Adipocyte (in vitro differentiated cells): Measurements from ENCODE around the gene MISFA.
"Not testable (repeated sequence)": the region's sequence is repeated elsewhere in the genome, so short reads cannot be mapped to it uniquely, and the experiment has no call there.

Experiments
- DNase-seq: peaks from one replicate; pipeline ENCODE4 v3.0.0-alpha.2; 2015; ENCODE audit warnings: low read depth
- H3K27me3 ChIP-seq: replicated peaks from 2 replicates; pipeline ENCODE4 v1.7.0; 2013; ENCODE audit warnings: mild to moderate bottlenecking, low read length, moderate library complexity; ENCODE audit not compliant: control insufficient read depth, insufficient read depth
- H3K36me3 ChIP-seq: 2 replicates; pipeline ENCODE4 v1.7.0; 2013; ENCODE audit warnings: low read length, mild to moderate bottlenecking, moderate library complexity; ENCODE audit not compliant: control insufficient read depth, insufficient read depth, severe bottlenecking
- H3K4me1 ChIP-seq: 2 replicates; pipeline ENCODE4 v1.7.0; 2013; ENCODE audit warnings: mild to moderate bottlenecking, low read length, moderate library complexity; ENCODE audit not compliant: control insufficient read depth, insufficient read depth
- H3K4me3 ChIP-seq: 2 replicates; pipeline ENCODE4 v1.7.0; 2013; ENCODE audit warnings: mild to moderate bottlenecking, low read length, moderate library complexity
- H3K9ac ChIP-seq: 2 replicates; pipeline ENCODE4 v1.7.0; 2013; ENCODE audit warnings: mild to moderate bottlenecking, low read length, moderate library complexity
- H3K9me3 ChIP-seq: 2 replicates; pipeline ENCODE4 v1.7.0; 2013; ENCODE audit warnings: mild to moderate bottlenecking, low read length, moderate library complexity; ENCODE audit not compliant: control insufficient read depth

MISFA gene

DNA sequence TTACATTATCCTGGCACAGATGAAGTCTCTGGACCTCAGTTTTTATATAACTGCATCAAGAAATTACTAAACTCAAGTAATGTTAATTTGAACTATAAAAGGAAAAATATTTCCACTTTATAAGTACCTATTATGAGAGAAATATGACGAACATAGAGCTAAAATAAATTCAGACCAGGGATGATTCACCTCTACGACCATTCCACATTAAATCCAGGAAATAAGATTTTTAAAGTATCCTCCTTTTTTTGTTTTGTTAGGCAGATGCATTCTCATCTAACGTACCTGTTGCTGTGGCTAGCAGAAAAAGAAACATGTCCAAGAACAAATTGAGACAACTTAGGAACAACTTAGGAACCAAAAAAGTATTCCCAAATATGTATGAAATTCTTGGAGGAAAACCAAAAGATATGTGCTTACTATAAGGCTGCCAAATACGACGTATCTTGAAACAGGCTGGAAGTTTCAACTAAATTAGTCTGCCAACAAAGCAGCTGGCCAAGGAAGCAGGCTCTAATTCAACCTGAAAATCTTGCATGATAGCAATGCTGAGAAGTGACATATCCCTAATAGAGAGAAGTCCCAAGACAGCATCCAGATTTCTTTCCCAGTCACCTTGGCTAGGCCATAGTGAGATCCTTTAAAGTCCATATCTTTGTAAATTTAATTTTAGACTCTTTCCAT lies 18.9 kb downstream of the MISFA start:
- peaks cover 27% of the 10 kb centered on the region for H3K4me1 ChIP-seq
- peak overlapping the region; percentile 7 for H3K4me3 ChIP-seq
- no peaks in the 10 kb centered on the region for H3K9me3 ChIP-seq
- peak; percentile 66 for DNase-seq
- no peaks in the 10 kb centered on the region for H3K27me3 ChIP-seq
- H3K9ac ChIP-seq, result peak overlapping the region; percentile 48
- peaks cover 29% of the 10 kb centered on the region for H3K36me3 ChIP-seq

DNA sequence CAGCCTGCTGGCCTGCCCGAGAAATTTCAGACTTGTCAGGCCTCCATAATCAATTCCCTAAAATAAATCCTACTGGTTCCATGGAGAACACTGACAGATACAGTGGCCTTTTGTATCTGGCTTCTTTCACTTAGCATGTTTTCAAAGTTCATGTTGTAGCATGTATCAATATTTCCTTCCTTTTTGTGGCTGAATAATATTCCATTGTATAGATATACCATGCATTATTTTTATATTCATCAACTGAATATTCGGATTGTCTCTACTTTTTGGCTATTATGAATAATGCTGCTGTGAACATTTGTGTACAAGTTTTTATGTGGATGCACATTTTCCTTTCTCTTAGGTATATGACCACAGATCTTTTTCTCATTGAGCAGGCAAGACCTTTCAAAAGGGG lies 24.1 kb downstream of the MISFA start:
- Histone ChIP-seq H3K9me3 (no peaks in the 10 kb centered on the region), H3K4me3 (no peak overlapping the region), H3K27me3 (no peaks in the 10 kb centered on the region), H3K36me3 (no peaks in the 10 kb centered on the region), H3K4me1 (peaks cover 6% of the 10 kb centered on the region), H3K9ac (no peak overlapping the region)
- no peak for DNase-seq

DNA sequence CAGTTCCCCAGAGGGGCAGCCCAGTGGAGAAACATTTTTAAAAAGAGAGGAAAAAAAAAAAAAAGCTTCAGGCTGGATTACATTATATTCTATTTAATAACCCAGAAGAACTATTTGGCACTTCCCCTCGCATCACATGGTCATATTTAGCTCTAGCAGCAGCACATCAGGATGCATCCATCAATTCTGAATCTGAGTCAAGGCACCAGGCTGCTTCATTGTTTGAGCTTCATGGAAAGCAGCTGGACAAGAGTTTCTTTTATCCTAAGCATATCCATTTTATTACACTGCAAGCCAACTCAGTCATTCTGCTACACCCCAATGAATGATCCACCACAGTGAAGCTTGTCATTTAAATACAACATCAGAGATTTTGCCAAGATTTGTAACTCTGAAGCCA lies 24.6 kb downstream of the MISFA start:
- H3K9me3 ChIP-seq, result no peaks in the 10 kb centered on the region
- no peak overlapping the region for H3K9ac ChIP-seq
- H3K27me3 ChIP-seq, result no peaks in the 10 kb centered on the region
- H3K36me3 ChIP-seq, result no peaks in the 10 kb centered on the region
- DNase-seq, result no peak
- peaks cover 4% of the 10 kb centered on the region for H3K4me1 ChIP-seq
- H3K4me3 ChIP-seq, result no peak overlapping the region

DNA sequence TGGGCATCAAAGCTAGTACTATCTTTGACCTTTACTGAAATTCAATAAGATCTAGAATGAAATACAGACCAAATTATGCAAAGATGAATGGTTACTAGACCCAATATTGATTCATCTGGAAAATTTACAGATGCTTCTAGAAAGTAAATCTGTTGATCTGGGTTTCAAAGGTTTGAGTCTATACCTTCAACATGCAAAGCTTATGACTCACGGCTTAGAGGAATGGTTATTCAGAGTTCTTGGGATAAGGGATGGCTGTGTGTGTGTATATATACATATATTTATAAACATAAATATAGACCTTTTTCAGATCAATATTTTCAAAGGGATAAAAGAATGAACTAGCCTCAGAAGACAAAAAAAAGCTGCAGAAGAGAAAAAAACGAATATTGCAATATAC lies 33.3 kb downstream of the MISFA start:
- Histone ChIP-seq H3K4me3 (peak overlapping the region; percentile 99), H3K36me3 (no peaks in the 10 kb centered on the region)

DNA sequence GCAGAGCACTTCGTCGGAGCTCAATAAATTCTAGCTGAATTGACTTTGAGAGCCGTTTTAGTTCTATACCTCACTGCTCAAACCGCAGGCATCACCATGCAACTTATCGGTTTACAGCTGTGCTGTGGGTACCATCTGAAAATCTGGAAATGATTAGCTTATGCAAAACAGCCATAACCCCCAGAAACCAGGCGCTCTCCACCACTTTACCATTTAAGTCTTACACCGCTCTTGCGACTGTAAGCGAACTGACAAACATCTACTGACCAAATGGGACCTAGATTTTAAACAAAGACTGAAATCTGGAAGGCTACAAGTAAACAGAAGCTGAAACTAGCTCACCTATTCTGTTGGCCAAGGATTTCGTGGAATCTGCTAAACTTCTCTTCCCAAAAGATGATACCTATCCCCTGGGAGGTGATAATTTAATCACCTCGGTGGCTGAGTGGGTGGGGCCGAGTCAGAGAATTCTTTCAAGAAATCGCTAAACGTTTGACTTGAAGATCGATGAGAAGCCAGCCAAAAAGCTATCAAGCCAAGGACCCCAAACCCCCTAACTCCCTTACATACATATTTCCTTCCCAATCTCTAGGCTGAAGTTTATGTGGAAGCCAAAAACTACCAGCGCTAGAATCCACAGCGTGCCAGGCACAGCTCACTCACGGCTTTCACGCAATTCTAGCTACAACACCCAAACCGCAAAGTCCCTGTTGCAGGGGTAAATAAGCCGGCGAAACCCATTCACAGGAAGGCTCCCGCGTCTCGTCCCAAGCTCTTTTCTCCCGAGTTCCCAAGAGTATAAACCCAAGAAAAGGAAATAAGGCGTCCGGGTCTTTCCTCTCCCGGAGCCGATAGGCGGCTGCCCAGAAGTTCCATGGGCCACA lies 33.9 kb downstream of the MISFA start:
- peak overlapping the region; percentile 99 for H3K4me3 ChIP-seq
- H3K4me1 ChIP-seq, result peaks cover 26% of the 10 kb centered on the region
- H3K9ac ChIP-seq, result peak overlapping the region; percentile 97
- no peaks in the 10 kb centered on the region for H3K27me3 ChIP-seq
- no peaks in the 10 kb centered on the region for H3K9me3 ChIP-seq
- DNase-seq, result peak; percentile 79
- no peaks in the 10 kb centered on the region for H3K36me3 ChIP-seq

More for the DNA sequence above, 33.3 kb downstream of the MISFA start:
- peak overlapping the region; percentile 97 for H3K9ac ChIP-seq
- peaks cover 26% of the 10 kb centered on the region for H3K4me1 ChIP-seq
- no peaks in the 10 kb centered on the region for H3K27me3 ChIP-seq
- peak; percentile 28 for DNase-seq
- no peaks in the 10 kb centered on the region for H3K9me3 ChIP-seq

DNA sequence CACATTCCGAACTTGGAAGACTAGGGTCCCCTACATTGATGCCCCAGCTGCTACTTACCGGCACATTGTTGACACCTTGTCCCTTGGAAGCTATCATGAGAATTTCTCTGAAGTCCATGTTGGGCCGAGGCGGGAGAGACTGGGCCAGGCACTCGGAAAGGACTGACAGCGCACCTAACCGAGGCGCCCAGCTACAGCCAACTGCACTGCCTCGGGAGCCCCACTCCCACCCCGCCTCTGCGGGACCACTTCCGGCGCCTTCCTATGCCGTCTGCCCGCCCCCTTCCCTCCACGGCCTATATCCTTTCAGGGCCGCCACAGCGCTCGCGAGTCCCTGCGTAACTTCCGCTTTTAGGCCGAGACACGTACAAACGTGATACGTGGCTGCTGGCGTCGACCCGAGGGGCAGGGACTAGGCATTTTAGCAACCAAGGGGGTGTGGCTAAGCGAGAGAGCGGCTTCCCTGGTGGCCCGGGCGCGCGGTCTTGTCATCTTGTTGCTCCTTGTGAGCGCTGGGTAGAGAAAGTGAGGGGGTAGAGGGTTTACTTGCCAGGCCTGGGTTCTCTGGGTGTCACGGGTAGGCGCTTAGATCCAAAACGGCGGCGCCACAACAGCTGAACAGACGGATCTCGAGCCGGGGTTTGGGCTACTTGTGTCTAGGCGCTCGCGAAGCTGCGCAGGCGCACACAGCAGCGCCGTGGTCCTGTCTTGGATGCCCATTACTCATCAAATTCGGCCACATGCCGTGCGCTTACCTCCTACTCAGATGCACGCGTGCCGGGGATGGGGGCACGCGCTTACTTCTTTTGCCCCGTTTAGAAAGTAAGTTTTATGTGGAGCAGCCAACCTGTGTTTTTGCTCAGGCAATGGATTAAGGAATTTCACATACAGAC lies 34.8 kb downstream of the MISFA start, which contains the start of gene SPTY2D1:
Gene SPTY2D1 (minus strand): TSS at position 203 of the 893 bp plus-strand sequence. CDS start 85 bp downstream, at position 118.
- no peaks in the 10 kb centered on the region for H3K36me3 ChIP-seq
- no peaks in the 10 kb centered on the region for H3K27me3 ChIP-seq
- peak; percentile 100 for DNase-seq
- peaks cover 21% of the 10 kb centered on the region for H3K4me1 ChIP-seq
- H3K9me3 ChIP-seq, result no peaks in the 10 kb centered on the region
- peak within 1 kb of the TSS; percentile 97 for H3K9ac ChIP-seq
- peak within 1 kb of the TSS; percentile 99 for H3K4me3 ChIP-seq

DNA sequence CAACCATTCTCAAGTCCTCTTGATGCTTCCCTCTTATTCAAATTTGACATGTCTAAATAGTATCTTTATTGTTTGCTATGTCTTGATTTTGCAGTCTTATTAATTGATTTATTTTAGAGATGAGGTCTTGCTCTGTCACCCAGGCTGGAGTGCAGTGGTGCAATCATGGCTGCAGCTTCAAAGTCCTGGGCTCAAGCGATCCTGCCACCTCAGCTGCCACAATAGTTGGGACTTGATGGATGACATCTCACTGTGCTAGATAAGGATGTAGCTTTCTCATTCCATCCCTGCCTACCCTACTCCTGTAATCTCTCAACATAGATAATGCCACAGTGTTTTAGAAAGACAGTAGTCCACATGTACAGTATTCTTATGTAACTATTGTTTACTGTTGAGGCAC lies 42.1 kb downstream of the MISFA start:
- no peaks in the 10 kb centered on the region for H3K36me3 ChIP-seq
- no peak overlapping the region for H3K9ac ChIP-seq
- no peaks in the 10 kb centered on the region for H3K4me1 ChIP-seq
- no peak overlapping the region for H3K4me3 ChIP-seq
- no peak for DNase-seq
- H3K9me3 ChIP-seq, result no peaks in the 10 kb centered on the region
- peaks cover 2% of the 10 kb centered on the region for H3K27me3 ChIP-seq

DNA sequence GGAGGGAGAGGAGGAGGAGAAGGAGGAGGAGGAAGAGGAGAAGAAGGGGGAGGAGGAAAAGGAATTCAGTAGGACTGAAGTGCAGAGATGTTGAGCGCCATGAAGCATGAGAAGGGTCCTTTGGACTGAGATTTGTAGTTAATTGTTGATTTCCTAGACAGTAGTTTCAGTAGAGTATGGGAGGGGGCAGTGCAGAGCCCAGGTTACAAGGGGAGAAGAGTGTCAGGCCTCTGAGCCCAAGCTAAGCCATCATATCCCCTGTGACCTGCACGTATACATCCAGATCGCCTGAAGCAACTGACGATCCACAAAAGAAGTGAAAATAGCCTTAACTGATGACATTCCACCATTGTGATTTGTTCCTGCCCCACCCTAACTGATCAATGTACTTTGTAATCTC lies 43.4 kb downstream of the MISFA start:
- H3K27me3 ChIP-seq, DNase-seq, H3K36me3 ChIP-seq, H3K9me3 ChIP-seq, H3K4me1 ChIP-seq, H3K9ac ChIP-seq, H3K4me3 ChIP-seq: not testable (repeated sequence)

DNA sequence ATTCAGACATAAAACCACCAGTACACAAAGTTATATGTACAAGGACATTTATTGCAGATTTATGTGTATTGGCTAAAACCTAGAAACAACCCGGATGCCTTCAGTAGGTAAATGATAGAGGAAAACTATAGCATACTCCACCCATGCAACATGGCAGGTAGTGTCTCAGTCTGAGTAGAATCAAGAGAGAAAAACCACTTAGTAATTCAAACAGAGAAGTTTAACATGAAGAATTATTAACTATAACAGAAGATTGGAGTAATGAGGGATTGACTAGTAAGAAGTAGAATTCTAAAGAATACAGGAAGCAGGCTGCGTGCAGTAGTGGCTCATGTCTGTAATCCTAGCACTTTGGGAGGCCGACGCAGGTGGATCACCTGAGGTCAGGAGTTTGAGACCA lies 50.8 kb downstream of the MISFA start:
- H3K9ac ChIP-seq, result no peak overlapping the region
- DNase-seq, result no peak
- H3K27me3 ChIP-seq, result no peaks in the 10 kb centered on the region
- H3K4me1 ChIP-seq, result no peaks in the 10 kb centered on the region
- H3K4me3 ChIP-seq, result no peak overlapping the region
- H3K36me3 ChIP-seq, result no peaks in the 10 kb centered on the region
- H3K9me3 ChIP-seq, result no peaks in the 10 kb centered on the region

DNA sequence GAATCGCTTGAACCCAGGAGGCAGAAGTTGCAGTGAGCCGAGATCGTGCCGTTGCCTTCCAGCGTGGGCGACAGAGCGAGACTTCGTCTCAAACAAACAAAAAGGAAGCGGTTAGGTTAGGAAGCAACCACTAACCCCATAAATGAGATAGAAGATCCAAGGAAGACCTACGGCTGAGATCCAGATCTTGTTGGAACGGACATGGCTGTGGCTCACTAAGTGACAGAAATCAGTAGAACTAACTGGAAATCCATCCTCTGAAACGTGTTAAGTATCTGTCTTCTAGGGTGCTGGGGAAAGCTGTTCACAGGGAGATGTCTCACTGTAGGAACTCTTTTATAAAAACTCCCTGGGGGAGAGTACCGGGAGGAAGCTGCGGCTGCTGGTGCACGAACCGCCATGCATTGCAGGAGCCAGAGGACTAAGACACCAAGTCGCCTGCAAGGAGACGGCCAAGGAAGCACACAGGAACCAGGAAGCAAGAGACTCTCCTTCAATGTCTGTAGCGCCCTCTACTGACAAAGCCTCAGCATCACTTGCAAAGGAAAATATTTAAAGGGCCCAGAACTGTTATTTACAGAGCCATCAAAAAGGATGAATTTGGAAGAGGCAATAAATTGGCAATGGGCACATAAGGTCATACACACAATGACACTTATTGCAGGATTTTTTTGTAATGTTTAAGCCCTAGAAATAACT lies 51.4 kb downstream of the MISFA start:
- DNase-seq, result peak; percentile 52
- no peaks in the 10 kb centered on the region for H3K9me3 ChIP-seq

More for the DNA sequence above, 51.4 kb downstream of the MISFA start:
- Histone ChIP-seq H3K9ac (no peak overlapping the region), H3K27me3 (no peaks in the 10 kb centered on the region), H3K4me3 (no peak overlapping the region), H3K4me1 (no peaks in the 10 kb centered on the region), H3K36me3 (no peaks in the 10 kb centered on the region)
